Heart left ventricle (tissue), 13 donors: Measurements from ENCODE around the gene RNGTT.

Experiments
- CTCF ChIP-seq, 12 donors: fragments of 200-600 bp; sonication (generic) in 4 of 12; IDR thresholded peaks; one replicate each; pipeline versions ENCODE4 v1.5.0 to v1.8.0; 2018 to 2022; ENCODE audit warnings: antibody characterized with exemption in 12 of 12, mild to moderate bottlenecking in 5 of 12
- POLR2A ChIP-seq, 2 donors: fragments of 450-650 bp; IDR thresholded peaks; one replicate each; pipeline ENCODE4 v1.6.1; 2017; ENCODE audit warnings: antibody characterized with exemption in 2 of 2, mild to moderate bottlenecking in 2 of 2, moderate library complexity in 2 of 2
- donor health status: ischemic (EF 13 %, LVEDD 7.1; RV severe dilation, severe dysfunction).
- donor health status: DM: no; HTN: yes; CAD: no.
- donor health status: DM: no; HTN: no; CAD: no.
- donor health status: ischemic (EF 25% LVEDD 6.9; RV normal size, moderate dysfunction).
- donor health status: ischemic (EF 25% LVEDD 5.7; RV mildly dilated, moderate dysfunction).
- donor health status: ischemic (EF 35%, LVEDD 5.7; RV mildly dilated, moderate dysfunction).
- donor health status: nonischemic (EF 11% LVEDD 7.7; RV severe dilation, severe dysfunction).
- donor health status: DM: yes; HTN: yes; CAD: no.
- donor health status: PGD.
- donor health status: ischemic (EF 29% LVEDD 5.4; RV normal size, mild dysfunction).
- donor health status: nonischemic (EF 23%, LVEDD 6.1; RV moderate dilation, normal function).

DNA sequence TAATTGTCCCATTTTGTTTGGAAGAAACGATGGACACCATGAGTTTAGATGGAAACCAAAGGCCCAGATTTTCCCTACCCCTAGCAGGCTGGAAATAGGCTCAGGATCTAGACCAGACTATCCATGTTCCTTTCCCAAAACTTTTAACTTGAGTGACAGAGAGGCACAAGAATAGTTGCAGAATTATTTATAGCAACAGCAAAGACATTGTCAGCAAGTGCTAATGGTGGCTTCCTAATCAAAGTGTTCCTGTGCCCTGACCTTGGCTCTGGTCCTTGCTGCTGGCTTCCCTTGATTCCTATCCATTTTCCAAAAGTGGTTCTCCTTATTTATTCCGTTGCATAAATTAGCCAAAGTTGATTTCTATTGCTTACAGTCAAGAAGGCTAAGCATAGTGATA is 103.1 kb downstream of the RNGTT start:
- TF ChIP-seq POLR2A (IDR thresholded peaks at IDR 0.05), result no peak
- no peak for TF ChIP-seq CTCF (IDR thresholded peaks at IDR 0.05)
